DOHH2 (cell line): ENCODE data around the gene CYTH1.
A peak's percentile ranks its signal among the peaks of the same experiment; 100 is the strongest.

Experiments used
- H3F3A ChIP-seq: fragments of 200-600 bp; sonication (generic), shearing (Covaris generic); 2 replicates; pipeline ENCODE4 v1.6.0; 2016; ENCODE audit warnings: antibody characterized with exemption, mild to moderate bottlenecking; ENCODE audit not compliant: control insufficient read depth, insufficient read depth
- H3K27ac ChIP-seq: fragments of 200-600 bp; sonication (generic); 2 replicates; pipeline ENCODE4 v1.5.1; 2014; ENCODE audit warnings: low read depth, mild to moderate bottlenecking, low read length, moderate library complexity
- H3K27me3 ChIP-seq: fragments of 200-600 bp; sonication (generic); 2 replicates; pipeline ENCODE4 v1.6.1; 2014; ENCODE audit warnings: mild to moderate bottlenecking, low read length, mixed read lengths; ENCODE audit not compliant: control insufficient read depth
- H3K36me3 ChIP-seq: fragments of 200-600 bp; sonication (generic); 2 replicates; pipeline ENCODE4 v1.6.1; 2014; ENCODE audit warnings: mild to moderate bottlenecking, low read length, moderate library complexity, mixed read lengths; ENCODE audit not compliant: control insufficient read depth
- H3K4me1 ChIP-seq: fragments of 200-600 bp; sonication (generic); 2 replicates; pipeline ENCODE4 v1.6.1; 2014; ENCODE audit warnings: mild to moderate bottlenecking, low read length, mixed read lengths; ENCODE audit not compliant: control insufficient read depth
- H3K4me2 ChIP-seq: fragments of 200-600 bp; sonication (generic); 2 replicates; pipeline ENCODE4 v1.6.0; 2014; ENCODE audit warnings: mild to moderate bottlenecking, low read length, moderate library complexity
- H3K4me3 ChIP-seq: fragments of 200-600 bp; sonication (generic); 2 replicates; pipeline ENCODE4 v1.5.1; 2014; ENCODE audit warnings: mild to moderate bottlenecking, low read length, mixed read lengths
- H3K79me2 ChIP-seq: fragments of 200-600 bp; sonication (generic); 2 replicates; pipeline ENCODE4 v1.6.1; 2014; ENCODE audit warnings: mild to moderate bottlenecking, low read length, mixed read lengths; ENCODE audit not compliant: control insufficient read depth
- H3K9me2 ChIP-seq: fragments of 200-600 bp; sonication (generic); replicated peaks from 2 replicates; pipeline ENCODE4 v1.6.1; 2014; ENCODE audit warnings: mild to moderate bottlenecking, low read length, mixed read lengths; ENCODE audit not compliant: control insufficient read depth
- H3K9me3 ChIP-seq: fragments of 200-600 bp; sonication (generic); 2 replicates; pipeline ENCODE4 v1.6.1; 2014; ENCODE audit warnings: antibody characterized with exemption, low read length, mixed read lengths; ENCODE audit not compliant: control insufficient read depth, insufficient read depth
- H4K20me1 ChIP-seq: fragments of 200-600 bp; sonication (generic); 2 replicates; pipeline ENCODE4 v1.6.0; 2014; ENCODE audit warnings: low read depth, mild to moderate bottlenecking, antibody characterized with exemption, low read length, moderate library complexity; ENCODE audit not compliant: control insufficient read depth, insufficient read depth
- EZH2phosphoT487 ChIP-seq: fragments of 200-600 bp; sonication (generic); IDR thresholded peaks from 2 replicates; pipeline ENCODE4 v1.6.1; 2017; ENCODE audit warnings: borderline replicate concordance, mild to moderate bottlenecking, antibody characterized with exemption, low read length, moderate library complexity, mixed read lengths
- TF ChIP-seq, protein P1 (sequence below): fragments of 200-600 bp; sonication (generic); IDR thresholded peaks from one replicate; pipeline ENCODE4 v1.5.1; 2014; ENCODE audit warnings: antibody characterized with exemption, mild to moderate bottlenecking, low read depth, low read length; ENCODE audit not compliant: poor library complexity, severe bottlenecking

The CYTH1 gene

DNA sequence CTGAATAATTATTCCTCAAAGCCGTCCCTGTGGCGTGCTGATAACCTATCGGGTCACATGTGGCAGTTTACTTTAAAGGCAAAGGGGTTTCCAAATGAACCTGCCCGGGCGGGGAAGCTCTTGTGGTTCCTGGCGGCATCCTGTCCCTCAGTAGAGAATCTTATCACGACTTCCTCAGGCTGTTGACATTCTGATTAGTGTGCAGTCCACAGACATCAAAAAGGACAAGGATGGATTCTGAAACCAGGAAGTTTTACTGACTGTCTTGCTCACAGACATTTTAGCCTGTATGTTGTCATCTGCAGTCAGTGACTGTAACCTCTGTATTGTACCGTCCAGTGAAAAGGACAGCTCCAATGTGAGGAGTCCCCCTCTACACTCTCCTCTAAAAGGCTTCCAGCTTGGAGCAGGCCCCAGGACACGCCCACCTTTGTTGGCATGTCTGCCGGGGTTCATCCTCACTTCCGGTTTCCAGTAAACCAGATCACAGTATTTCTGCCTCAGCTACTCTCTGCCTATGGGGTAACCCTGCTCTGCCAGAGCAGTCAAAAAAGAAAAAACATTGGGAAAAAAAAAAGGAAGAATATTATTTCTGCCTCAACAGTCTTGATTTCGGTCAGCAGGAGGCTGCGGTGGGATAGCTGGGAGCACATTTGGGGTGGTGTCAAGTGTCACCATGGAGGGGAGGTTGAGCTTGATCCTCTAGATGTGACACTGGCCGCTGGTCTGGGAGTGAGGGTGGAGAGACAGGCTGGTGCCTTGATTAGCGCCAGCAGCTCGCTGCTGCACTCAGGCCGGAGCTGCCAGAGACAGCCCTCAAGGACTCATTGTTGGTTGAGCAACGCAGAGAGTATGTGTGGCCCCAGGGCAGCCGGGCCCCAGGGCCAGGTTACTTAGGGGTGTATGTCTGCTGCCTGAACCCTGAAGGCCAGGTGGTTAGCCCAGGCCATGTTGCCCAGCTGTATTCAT lies 115.8 kb downstream of the CYTH1 start:
- Histone ChIP-seq H3K27ac (peak overlapping the region; percentile 7; the same call in 1 of the 2 replicates), H3K4me3 (peak overlapping the region; percentile 33; the same call in 1 of the 2 replicates), H3K9me2 (no peaks in the 10 kb centered on the region), H3K9me3 (no peaks in the 10 kb centered on the region), H3K4me1 (peaks cover 34% of the 10 kb centered on the region), H3K79me2 (no peaks in the 10 kb centered on the region), H3K4me2 (peak overlapping the region; percentile 53), H3K27me3 (no peaks in the 10 kb centered on the region), H3K36me3 (no peaks in the 10 kb centered on the region), H4K20me1 (no peaks in the 10 kb centered on the region), H3F3A (peaks cover 6% of the 10 kb centered on the region; the same call in 1 of the 2 replicates)
- no peak for TF ChIP-seq EZH2phosphoT487
- TF ChIP-seq, protein P1, sequence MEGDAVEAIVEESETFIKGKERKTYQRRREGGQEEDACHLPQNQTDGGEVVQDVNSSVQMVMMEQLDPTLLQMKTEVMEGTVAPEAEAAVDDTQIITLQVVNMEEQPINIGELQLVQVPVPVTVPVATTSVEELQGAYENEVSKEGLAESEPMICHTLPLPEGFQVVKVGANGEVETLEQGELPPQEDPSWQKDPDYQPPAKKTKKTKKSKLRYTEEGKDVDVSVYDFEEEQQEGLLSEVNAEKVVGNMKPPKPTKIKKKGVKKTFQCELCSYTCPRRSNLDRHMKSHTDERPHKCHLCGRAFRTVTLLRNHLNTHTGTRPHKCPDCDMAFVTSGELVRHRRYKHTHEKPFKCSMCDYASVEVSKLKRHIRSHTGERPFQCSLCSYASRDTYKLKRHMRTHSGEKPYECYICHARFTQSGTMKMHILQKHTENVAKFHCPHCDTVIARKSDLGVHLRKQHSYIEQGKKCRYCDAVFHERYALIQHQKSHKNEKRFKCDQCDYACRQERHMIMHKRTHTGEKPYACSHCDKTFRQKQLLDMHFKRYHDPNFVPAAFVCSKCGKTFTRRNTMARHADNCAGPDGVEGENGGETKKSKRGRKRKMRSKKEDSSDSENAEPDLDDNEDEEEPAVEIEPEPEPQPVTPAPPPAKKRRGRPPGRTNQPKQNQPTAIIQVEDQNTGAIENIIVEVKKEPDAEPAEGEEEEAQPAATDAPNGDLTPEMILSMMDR = no peak

- TF ChIP-seq EZH2phosphoT487 = no peak
- TF ChIP-seq, protein P1 = no peak
- H3F3A ChIP-seq = peaks cover 6% of the 10 kb centered on the region; the same call in 1 of the 2 replicates
- no peaks in the 10 kb centered on the region for H3K9me2 ChIP-seq
- no peaks in the 10 kb centered on the region for H3K79me2 ChIP-seq
- peaks cover 34% of the 10 kb centered on the region for H3K4me1 ChIP-seq
- no peaks in the 10 kb centered on the region for H3K9me3 ChIP-seq
- no peaks in the 10 kb centered on the region for H4K20me1 ChIP-seq
- H3K27ac ChIP-seq = peak overlapping the region; percentile 7; the same call in 1 of the 2 replicates
- H3K36me3 ChIP-seq = no peaks in the 10 kb centered on the region
- H3K4me3 ChIP-seq = no peak overlapping the region
- H3K27me3 ChIP-seq = no peaks in the 10 kb centered on the region
- H3K4me2 ChIP-seq = peak overlapping the region; percentile 53
These were observed 116.6 kb downstream of the CYTH1 start for GRCh38 chr17:78665387-78665951.

- Histone ChIP-seq H3K27me3 (no peaks in the 10 kb centered on the region), H3K27ac (no peak overlapping the region), H3K79me2 (no peaks in the 10 kb centered on the region), H3K9me2 (no peaks in the 10 kb centered on the region), H3K4me1 (peaks cover 34% of the 10 kb centered on the region), H4K20me1 (no peaks in the 10 kb centered on the region), H3K4me2 (no peak overlapping the region), H3K4me3 (no peak overlapping the region), H3K9me3 (no peaks in the 10 kb centered on the region), H3K36me3 (no peaks in the 10 kb centered on the region), H3F3A (peaks cover 6% of the 10 kb centered on the region; the same call in 1 of the 2 replicates)
- no peak for TF ChIP-seq EZH2phosphoT487
- TF ChIP-seq, protein P1 = no peak
These were observed 117.3 kb downstream of the CYTH1 start for GRCh38 chr17:78664476-78665386.
